ENCODE results near the gene B3GNT7. TPM values are rescaled to one million over a fixed set of nuclear protein-coding genes. Genes with fewer than 3 reads are reported as not detected.

The B3GNT7 gene
- total RNA-seq, 1 donor from 2014 or later, result 80.0 TPM

GRCh38 chr2:231384109-231384435 lies 11.4 kb upstream of the B3GNT7 start:
- Histone ChIP-seq H3K27me3 (ENCODE audit: low read depth) (no peaks in the 10 kb centered on the region), H3K4me1 (no peaks in the 10 kb centered on the region), H3K36me3 (no peaks in the 10 kb centered on the region), H3K27ac (no peak overlapping the region), H3K4me3 (no peak overlapping the region), H3K9me3 (no peaks in the 10 kb centered on the region)
- DNase-seq, result no peak
- intact Hi-C loops (cut with DNase I), result no loop called here
- no peak for TF ChIP-seq CTCF (IDR thresholded peaks at IDR 0.05)
- ATAC-seq, result no peak

GRCh38 chr2:231384970-231385369 lies 10.5 kb upstream of the B3GNT7 start:
- no peak for ATAC-seq
- intact Hi-C loops (cut with DNase I), result no loop called here

GRCh38 chr2:231385429-231385828 lies 10.1 kb upstream of the B3GNT7 start:
- H3K27me3 ChIP-seq (ENCODE audit: low read depth), result no peaks in the 10 kb centered on the region
- H3K4me1 ChIP-seq, result peaks cover 9% of the 10 kb centered on the region
- no peaks in the 10 kb centered on the region for H3K36me3 ChIP-seq
- H3K4me3 ChIP-seq, result no peak overlapping the region
- H3K9me3 ChIP-seq, result no peaks in the 10 kb centered on the region
- H3K27ac ChIP-seq, result no peak overlapping the region
- ATAC-seq, result no peak
- no peak for TF ChIP-seq CTCF (IDR thresholded peaks at IDR 0.05)
- intact Hi-C loops (cut with DNase I), result no loop called here
- no peak for DNase-seq

More at GRCh38 chr2:231384970-231385369, 10.5 kb upstream of the B3GNT7 start:
- no peaks in the 10 kb centered on the region for H3K9me3 ChIP-seq
- DNase-seq, result no peak
- no peak overlapping the region for H3K27ac ChIP-seq
- no peak overlapping the region for H3K4me3 ChIP-seq
- H3K4me1 ChIP-seq, result peaks cover 4% of the 10 kb centered on the region
- no peak for TF ChIP-seq CTCF (IDR thresholded peaks at IDR 0.05)
- no peaks in the 10 kb centered on the region for H3K27me3 ChIP-seq (ENCODE audit: low read depth)
- H3K36me3 ChIP-seq, result no peaks in the 10 kb centered on the region

- Histone ChIP-seq H3K27ac (no peak overlapping the region), H3K4me1 (peaks cover 10% of the 10 kb centered on the region), H3K4me3 (no peak overlapping the region), H3K9me3 (no peaks in the 10 kb centered on the region), H3K36me3 (no peaks in the 10 kb centered on the region), H3K27me3 (ENCODE audit: low read depth) (no peaks in the 10 kb centered on the region)
- DNase-seq, result no peak
- ATAC-seq, result no peak
- no peak for TF ChIP-seq CTCF (IDR thresholded peaks at IDR 0.05)
- intact Hi-C loops (cut with DNase I), result no loop called here
Observed at GRCh38 chr2:231386446-231386845, 9.1 kb upstream of the B3GNT7 start.

GRCh38 chr2:231387904-231388724 lies 7.4 kb upstream of the B3GNT7 start:
- ATAC-seq (peak; percentile 32 to 47), DNase-seq (peak; percentile 62)
- Histone ChIP-seq H3K9me3 (no peaks in the 10 kb centered on the region), H3K36me3 (no peaks in the 10 kb centered on the region), H3K4me1 (peaks cover 10% of the 10 kb centered on the region), H3K27ac (no peak overlapping the region), H3K4me3 (no peak overlapping the region), H3K27me3 (ENCODE audit: low read depth) (no peaks in the 10 kb centered on the region)
- no peak for TF ChIP-seq CTCF (IDR thresholded peaks at IDR 0.05)
- intact Hi-C loops (cut with DNase I), result no loop called here
